ENCODE results near the gene PPARD.
"Not testable (repeated sequence)": the region's sequence is repeated elsewhere in the genome, so short reads cannot be mapped to it uniquely, and the experiment has no call there.

Gene PPARD

DNA sequence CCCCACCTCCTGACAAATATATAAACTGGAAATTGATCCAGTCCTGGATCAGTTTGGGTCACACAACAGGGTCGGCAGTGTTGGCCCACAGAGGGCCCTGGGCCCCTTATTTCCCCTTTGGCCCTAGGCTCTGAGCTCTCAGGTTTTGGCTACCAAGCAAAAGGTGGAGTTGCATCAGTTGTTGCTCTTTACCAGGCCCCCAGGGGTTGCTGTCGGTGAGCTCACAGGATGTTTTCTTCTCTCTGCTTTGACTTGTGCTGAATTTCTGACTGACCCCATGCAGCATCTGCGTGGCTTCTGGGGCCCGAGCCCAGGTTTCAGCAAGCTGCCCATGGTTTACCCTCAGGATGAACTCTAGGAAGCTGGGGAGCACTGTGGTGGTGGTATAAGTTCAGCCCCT lies 44.6 kb downstream of the PPARD start:
- no peak for DNase-seq

GRCh38 chr6:35388030-35388429 lies 45.7 kb downstream of the PPARD start:
- DNase-seq, result no peak

DNA sequence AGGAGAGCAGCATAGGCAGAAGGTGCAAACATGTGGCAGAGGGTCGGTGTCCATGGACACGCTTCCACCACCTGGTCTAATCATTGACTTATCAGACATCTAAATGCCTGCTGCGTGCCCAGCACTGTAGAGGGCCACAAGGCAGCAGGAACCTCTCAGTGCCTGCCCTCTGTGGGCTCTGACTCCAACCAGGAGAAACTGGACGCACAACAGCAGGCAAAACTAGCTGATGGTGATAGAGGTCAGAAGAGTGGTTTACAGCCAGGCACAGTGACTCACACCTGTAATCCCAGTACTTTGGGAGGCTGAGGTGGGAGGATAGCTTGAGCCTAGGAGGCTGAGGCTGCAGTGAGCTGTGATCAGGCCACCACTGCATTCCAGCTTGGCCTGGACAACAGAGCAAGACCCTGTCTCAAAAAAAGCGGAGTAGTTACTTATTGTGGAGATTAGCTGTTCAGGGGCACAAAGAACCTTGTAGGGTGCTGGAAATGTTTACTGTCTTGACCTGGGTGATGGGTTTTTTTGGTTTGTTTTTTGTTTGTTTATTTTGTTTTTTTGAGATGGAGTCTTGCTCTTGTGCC lies 46.5 kb downstream of the PPARD start:
- DNase-seq, result no peak

- DNase-seq, result not testable (repeated sequence)
Measured at GRCh38 chr6:35389386-35389785, 47.0 kb downstream of the PPARD start.

DNA sequence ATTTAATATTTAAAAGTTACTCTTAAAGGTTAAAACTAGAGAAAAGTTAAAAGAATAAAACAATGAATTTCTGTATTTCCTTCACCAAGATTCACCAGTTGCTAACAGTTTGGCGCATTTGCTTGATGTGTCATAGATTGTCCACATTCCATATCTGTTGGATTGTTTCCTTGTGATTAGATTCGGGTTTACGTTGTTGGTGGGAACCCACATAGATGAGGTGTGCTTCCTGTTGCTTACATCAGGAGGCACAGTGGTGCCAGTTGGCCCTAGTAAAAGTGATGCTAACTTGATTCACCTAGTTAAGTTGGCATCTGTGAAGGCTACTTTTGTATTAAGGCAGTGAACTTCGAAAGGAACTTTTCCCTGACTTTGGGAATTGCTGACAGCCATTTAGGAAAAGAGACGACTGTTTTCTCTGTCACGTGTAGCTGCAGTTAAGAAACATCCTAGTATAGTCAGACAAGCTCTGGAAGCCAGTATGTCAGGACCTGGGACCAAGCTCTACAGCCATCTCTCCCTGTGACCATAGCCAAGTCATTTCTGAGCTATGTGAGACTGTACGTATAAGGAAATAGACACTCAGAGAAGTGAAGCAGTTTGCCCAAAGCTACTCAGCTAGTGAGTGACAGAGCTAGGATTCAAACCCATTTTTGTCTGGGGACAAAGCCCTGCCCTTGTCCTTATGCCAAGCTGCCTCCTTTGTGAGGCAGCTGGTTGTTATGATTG lies 49.0 kb downstream of the PPARD start:
- DNase-seq, result no peak

GRCh38 chr6:35392111-35392702 lies 49.8 kb downstream of the PPARD start:
- DNase-seq, result no peak

- DNase-seq, result no peak
Measured at GRCh38 chr6:35392773-35393672, 50.7 kb downstream of the PPARD start.

DNA sequence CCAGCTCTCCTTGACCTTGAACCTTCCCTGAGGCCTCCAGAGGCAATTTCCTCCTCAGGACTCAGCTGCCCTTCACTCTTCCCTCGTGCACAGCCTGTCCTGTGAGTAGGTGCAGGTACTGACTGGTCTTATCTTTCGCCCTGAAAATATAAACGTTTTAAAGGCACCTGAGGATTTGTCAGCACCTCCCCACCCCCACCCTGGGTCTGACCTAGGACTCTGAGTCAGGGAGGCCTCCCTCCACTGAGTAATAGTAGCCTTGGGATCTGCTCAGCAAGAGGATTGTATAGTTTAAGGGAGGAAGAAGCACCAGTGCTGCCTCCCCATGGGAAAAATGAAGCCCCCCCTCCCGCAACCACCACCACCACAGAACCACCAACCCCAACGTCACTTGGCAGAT lies 54.6 kb downstream of the PPARD start:
- no peak for DNase-seq

DNA sequence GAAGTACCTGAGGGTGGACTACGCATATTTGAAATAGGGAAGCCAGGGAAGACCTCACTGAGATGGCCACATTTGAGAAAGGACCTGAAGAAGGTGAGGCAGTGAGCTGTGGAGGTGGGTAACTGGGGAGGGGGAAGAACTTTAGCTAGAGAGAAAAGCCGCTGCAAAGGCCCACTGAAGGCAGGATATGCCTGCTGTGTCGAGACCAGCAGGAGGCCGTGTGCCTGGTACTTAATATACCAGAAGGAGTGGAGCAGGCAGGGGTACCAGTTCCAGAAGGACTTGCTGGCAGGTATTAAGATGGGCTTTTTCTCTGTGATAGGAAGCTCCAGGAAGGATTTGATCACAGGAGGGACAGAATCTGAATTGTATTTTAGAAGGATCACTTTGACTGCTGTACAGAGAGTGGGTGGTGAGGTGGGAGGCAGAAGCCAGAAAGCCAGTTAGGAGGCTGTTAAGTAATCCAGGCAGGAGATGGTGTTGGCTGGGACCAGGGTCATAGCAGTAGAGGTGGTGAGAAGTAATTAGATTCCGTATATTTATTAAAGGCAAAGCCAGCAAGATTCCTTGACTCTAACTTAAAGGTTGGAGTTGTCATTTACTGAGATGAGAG lies 55.6 kb downstream of the PPARD start:
- no peak for DNase-seq

DNA sequence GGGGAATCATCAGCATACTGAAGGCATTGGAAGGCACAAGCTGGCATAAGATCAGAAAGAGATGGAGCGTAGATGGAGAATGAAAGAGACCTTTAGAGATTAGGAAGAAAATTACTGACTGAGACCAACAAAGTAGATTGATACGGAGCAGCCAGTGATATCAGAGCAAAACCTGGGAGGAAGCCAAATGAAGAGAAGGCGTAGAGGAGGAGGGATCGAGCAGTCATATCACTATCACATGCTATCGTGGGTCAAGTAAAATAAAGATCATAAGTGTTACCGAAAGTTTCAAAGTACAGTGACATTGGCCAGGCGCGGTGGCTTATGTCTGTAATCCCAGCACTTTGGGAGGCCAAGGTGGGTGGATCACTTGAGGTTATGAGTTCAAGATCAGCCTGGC lies 56.2 kb downstream of the PPARD start:
- no peak for DNase-seq

GRCh38 chr6:35400111-35400510 lies 57.8 kb downstream of the PPARD start:
- no peak for DNase-seq

DNA sequence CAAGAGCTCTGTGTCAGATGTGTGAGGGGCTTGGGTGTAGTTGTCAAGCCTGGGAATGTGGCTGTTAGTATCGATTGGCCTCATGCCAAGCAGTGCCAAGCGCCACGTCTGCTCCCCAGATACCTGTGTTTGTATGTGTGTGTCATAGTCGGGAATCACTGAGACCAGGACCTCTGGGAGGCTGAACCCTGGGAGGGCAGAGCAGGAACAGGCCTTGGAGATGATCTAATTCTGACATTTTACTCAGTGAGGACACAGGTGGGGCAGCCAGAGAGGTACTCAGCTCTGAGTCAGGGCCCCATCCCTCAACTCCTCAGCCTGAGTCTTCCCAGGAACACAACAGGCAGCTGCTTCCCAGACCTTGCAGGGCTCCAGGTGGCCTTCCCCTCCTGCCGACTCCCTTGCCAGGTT lies 58.5 kb downstream of the PPARD start:
- DNase-seq, result no peak

DNA sequence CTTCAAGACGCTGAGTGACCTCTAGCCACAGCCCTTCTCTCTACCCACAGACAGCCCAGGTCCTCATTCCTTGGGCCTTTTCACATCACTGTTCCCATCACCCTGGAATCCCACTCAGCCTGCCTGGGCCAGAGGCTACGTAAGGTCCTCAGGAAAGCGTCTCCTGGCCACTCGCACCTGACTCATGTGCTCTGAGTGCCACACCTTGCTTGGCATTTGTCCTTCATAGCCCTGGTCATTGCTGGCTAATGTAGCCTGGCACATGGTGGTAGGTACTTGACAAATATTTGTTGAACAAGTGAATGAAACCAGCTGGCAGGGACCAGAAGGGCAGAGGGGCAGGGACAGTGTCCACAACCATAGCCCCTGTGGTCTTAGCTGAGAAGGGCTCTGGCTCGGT lies 59.2 kb downstream of the PPARD start:
- DNase-seq, result no peak

DNA sequence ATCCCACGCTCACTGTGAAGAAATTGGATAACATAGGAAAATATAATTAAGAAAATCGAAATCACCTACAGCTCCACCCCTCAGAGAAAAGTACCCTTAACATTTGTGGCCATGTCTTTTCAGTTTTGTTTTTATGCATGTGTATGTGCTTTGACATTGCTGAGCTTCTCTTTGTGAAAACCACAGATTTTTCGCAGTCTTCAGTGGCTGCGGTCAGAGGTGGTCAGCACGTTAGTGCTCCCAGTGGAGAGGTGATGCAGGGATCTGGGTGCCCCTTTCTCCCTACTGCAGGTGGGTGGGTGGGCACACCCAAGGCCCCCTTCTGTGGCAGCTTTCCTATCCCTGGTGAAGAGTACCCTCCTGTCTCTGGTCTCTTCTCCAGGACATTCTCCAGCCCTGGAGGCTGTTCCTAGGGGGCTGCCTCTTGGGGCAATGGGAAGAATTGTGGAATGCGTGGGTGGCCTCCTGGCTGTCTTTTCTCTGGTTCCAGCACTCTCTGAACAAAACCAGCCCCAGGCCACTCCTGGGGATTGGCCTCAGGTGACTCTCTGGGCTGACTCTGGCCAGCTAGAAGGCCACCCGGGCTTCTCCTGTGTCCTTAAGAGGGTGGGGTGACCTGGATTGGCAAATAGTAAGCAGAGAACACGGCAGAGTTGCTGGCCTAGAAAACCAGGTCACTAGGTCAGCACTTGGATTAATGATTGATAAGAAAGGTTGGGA lies 59.9 kb downstream of the PPARD start:
- no peak for DNase-seq

DNA sequence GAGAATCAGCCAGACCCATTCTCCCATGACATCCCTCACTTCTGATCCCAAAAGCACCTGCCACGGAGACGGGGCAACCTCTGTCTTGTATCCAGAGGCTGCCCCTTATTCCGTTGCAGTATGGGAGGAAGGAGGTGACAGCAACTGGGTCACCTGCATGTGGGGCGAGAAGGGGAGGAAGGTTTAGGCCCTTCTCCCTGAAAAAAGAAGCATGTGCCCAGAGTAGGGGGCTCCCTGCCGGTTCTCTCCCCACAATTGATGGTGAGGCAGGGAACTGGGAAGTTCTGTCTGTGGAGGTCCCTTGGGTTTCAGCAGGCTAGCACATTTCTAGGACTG lies 60.5 kb downstream of the PPARD start:
- no peak for DNase-seq

DNA sequence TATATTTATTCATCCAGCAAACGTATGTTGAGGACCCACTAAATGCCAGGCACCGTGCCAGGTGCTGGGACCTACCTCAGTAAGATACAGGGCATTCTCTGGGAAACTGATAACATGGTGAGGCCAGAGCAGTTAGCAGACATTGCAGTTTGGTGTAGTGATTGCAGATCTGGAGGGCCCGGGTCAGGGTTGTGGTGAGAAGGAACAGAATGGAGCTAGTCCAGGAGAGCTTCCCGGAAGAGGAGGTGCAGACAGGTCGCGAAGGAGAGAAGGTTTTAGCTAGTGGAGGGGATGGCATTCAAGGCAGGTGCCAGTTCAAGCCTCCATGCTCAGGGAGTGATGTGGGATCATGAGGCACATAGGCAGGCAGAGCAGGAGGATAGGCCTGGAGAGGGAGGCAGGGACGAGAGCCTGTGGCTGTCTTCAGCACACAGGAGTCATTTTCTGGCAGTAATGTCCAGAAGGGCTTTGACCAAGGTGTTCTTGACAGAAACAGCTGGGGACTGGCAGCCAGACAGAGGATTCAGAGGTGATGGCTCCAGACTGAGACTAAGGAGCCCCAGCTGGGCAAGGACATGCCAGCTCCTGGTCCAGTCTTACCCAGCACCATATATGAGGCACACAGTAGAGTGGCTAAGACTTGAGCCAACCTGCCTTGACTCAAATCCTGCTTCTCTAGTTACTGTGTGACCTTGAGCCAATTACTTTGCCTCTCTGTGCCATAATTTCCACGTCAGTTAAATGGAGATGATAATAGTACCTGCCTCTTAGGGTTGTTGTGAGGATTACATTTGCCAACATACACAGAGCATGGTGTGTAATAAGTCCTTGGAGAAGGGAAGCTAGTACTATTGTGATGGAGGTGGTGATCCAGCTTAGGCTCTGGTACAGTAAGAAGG lies 61.4 kb downstream of the PPARD start:
- no peak for DNase-seq

DNA sequence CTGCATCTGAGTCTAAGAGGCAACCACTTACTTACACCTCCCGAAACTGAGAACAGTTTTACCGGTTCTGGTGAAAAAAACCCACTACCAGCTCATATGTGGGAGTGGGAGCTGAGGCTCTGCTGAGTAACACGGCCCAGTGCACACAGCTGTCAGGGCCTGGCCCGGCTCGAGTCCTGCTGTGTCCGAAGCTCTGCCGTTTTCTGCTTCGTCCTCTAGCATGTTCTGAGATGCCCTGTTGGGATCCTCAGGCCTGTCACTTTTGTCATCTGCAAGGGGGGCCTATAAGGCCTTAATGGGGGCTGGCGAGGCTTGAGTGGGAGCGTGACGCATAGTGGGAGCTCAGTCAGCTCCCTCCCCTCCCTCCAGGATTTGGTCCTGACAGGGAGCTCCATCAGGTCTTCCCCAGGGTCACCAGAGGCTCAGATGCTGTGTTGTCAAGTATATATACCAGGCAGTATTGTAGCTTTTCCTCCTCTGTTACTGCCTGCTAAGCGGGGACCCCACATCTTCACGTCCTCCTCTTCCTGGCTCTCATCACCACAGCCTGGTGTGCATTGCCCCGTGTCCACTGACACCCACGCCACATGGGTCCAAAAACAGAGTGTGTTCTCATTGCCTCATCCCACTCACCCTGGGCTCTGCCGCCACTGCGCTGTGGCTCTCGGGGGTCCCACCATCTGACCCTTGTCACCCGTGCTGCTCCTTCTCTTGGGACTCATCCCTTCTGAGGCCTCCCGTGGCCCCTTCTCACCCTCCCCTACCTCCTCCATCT lies 64.5 kb downstream of the PPARD start:
- DNase-seq, result no peak

DNA sequence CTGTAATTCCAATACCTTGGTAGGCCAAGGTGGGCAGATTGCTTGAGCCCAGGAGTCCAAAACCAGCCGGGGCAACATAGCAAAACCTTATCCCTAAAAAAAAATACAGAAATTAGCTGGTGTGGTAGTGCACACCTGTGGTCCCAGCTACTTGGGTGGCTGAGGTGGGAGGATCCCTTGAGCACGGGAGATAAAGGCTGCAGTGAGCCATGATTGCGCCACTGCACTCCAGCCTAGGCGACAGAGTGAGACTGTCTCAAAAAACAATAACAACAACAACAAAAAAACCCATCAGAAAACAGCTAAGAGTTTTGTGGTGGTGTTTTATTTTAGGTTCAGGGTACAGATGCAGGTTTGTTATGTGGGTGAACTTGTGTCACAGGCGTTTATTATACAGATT lies 66.9 kb downstream of the PPARD start:
- no peak for DNase-seq

GRCh38 chr6:35410131-35410530 lies 67.8 kb downstream of the PPARD start:
- no peak for DNase-seq

- no peak for DNase-seq
Measured at GRCh38 chr6:35411066-35411465, 68.7 kb downstream of the PPARD start.

DNA sequence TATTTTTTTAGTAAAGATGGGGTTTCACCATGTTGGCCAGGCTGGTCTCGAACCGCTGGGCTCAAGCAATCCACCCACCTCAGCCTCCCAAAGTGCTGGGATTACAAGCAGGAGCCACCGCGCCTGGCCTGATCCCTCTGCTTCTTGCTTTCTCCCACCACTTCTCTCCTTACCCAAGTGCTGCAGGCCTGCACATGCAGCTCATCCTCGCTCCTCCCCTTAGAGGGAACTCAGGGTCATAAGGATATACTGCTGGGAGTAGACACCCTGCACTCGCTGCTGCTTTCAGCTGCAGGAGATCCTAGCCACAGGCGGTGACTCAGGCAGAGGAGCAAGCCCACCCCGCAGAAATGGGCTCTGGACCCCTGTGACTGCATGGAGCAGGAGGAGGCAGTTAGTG lies 69.7 kb downstream of the PPARD start:
- no peak for DNase-seq
